Gastrocnemius medialis (tissue), 4 donors: ENCODE data around the gene HSPA1L.

ENCODE experiments used
- POLR2A ChIP-seq, 2 donors: fragments of 450-650 bp; IDR thresholded peaks; one replicate each; pipeline ENCODE4 v1.6.1; 2017; ENCODE audit warnings: antibody characterized with exemption in 2 of 2, mild to moderate bottlenecking in 2 of 2, moderate library complexity in 2 of 2
- TF ChIP-seq, protein P1 (sequence below), 5 experiments: fragments of 450-650 bp in 3 of 5; fragments of 200-600 bp in 2 of 5; sonication (generic) in 2 of 5; IDR thresholded peaks in 4 of 5; conservative IDR thresholded peaks in 1 of 5; 1 replicate in 4 of 5; 2 replicates in 1 of 5; pipeline ENCODE4 v1.5.1; 2016 to 2019; ENCODE audit warnings: antibody characterized with exemption in 5 of 5, mild to moderate bottlenecking in 3 of 5, moderate library complexity in 3 of 5

DNA sequence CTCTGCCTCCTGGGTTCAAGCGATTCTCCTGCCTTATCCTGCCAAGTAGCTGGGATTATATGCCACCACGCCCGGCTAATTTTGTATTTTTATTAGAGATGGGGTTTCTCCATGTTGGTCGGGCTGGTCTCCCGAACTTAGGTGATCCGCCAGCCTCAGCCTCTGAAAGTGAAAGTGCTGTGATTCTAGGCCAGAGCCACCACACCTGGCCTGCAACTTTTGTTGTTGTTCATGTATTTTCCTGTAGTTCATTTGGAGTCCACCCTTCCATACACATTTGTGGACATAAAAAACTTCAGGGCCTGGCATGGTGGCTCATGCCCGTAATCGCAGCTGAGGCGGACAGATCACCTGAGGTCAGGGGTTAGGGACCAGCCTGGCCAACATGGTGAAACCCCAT, 27.0 kb upstream of the HSPA1L start:
- no peak for TF ChIP-seq POLR2A (IDR thresholded peaks at IDR 0.05)
- TF ChIP-seq, protein P1, sequence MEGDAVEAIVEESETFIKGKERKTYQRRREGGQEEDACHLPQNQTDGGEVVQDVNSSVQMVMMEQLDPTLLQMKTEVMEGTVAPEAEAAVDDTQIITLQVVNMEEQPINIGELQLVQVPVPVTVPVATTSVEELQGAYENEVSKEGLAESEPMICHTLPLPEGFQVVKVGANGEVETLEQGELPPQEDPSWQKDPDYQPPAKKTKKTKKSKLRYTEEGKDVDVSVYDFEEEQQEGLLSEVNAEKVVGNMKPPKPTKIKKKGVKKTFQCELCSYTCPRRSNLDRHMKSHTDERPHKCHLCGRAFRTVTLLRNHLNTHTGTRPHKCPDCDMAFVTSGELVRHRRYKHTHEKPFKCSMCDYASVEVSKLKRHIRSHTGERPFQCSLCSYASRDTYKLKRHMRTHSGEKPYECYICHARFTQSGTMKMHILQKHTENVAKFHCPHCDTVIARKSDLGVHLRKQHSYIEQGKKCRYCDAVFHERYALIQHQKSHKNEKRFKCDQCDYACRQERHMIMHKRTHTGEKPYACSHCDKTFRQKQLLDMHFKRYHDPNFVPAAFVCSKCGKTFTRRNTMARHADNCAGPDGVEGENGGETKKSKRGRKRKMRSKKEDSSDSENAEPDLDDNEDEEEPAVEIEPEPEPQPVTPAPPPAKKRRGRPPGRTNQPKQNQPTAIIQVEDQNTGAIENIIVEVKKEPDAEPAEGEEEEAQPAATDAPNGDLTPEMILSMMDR (IDR thresholded peaks at IDR 0.05 in 4 of 5, conservative IDR thresholded peaks at IDR 0.05 in 1 of 5): no peak
